H9 (cell line): ENCODE results near the gene TTC7B. TPM values are rescaled to one million over a fixed set of nuclear protein-coding genes. Genes with fewer than 3 reads are reported as not detected.

Experiments
- DNase-seq: peaks from one replicate; pipeline ENCODE4 v3.0.0-alpha.2; 2017
- H2AFZ ChIP-seq: one replicate; pipeline ENCODE4 v1.6.1; 2013; ENCODE audit warnings: mild to moderate bottlenecking, low read length, control low read depth, moderate library complexity
- H2AK5ac ChIP-seq: 2 replicates; pipeline ENCODE4 v1.6.1; 2013; ENCODE audit warnings: low read length, control low read depth, mixed read lengths; ENCODE audit not compliant: insufficient read length
- H2BK120ac ChIP-seq: one replicate; pipeline ENCODE4 v1.6.1; 2013; ENCODE audit warnings: low read depth, mild to moderate bottlenecking, low read length, control low read depth, inconsistent platforms; ENCODE audit not compliant: poor library complexity, severe bottlenecking
- H2BK12ac ChIP-seq: 2 replicates; pipeline ENCODE4 v1.6.1; 2013; ENCODE audit warnings: low read length, control low read depth, mixed read lengths, low read depth; ENCODE audit not compliant: insufficient read length
- H2BK15ac ChIP-seq: 2 replicates; pipeline ENCODE4 v1.6.1; 2013; ENCODE audit warnings: low read depth, low read length, control low read depth
- H2BK20ac ChIP-seq: one replicate; pipeline ENCODE4 v1.6.1; 2013; ENCODE audit warnings: low read depth, mild to moderate bottlenecking, low read length, control low read depth, inconsistent platforms; ENCODE audit not compliant: poor library complexity, severe bottlenecking
- H2BK5ac ChIP-seq: 2 replicates; pipeline ENCODE4 v1.6.1; 2013; ENCODE audit warnings: low read length, control low read depth, mixed read lengths; ENCODE audit not compliant: insufficient read length
- H3K14ac ChIP-seq: 2 replicates; pipeline ENCODE4 v1.6.1; 2013; ENCODE audit warnings: low read length, control low read depth; ENCODE audit not compliant: insufficient read depth
- H3K18ac ChIP-seq: 2 replicates; pipeline ENCODE4 v1.6.1; 2013; ENCODE audit warnings: low read depth, mild to moderate bottlenecking, mixed read lengths, low read length, control low read depth; ENCODE audit not compliant: insufficient read length
- H3K23ac ChIP-seq: 2 replicates; pipeline ENCODE4 v1.6.1; 2013; ENCODE audit warnings: low read length, control low read depth, mixed read lengths, low read depth; ENCODE audit not compliant: insufficient read length
- H3K23me2 ChIP-seq: 2 replicates; pipeline ENCODE4 v1.6.1; 2013; ENCODE audit warnings: low read depth, mild to moderate bottlenecking, mixed read lengths, low read length, control low read depth; ENCODE audit not compliant: insufficient read length, poor library complexity, severe bottlenecking
- H3K27ac ChIP-seq: 2 replicates; pipeline ENCODE4 v1.5.1; 2013; ENCODE audit warnings: low read length, control low read depth, mixed read lengths, low read depth; ENCODE audit not compliant: insufficient read length
- H3K27me3 ChIP-seq: 2 replicates; pipeline ENCODE4 v1.6.1; 2013; ENCODE audit warnings: low read length, control low read depth, inconsistent platforms; ENCODE audit not compliant: insufficient read depth
- H3K4ac ChIP-seq: 2 replicates; pipeline ENCODE4 v1.6.1; 2013; ENCODE audit warnings: low read depth, mild to moderate bottlenecking, control low read depth, inconsistent platforms, low read length, moderate library complexity
- H3K4me1 ChIP-seq: 2 replicates; pipeline ENCODE4 v1.6.1; 2013; ENCODE audit warnings: low read length, control low read depth, inconsistent platforms; ENCODE audit not compliant: insufficient read depth
- H3K4me2 ChIP-seq: 2 replicates; pipeline ENCODE4 v1.6.1; 2013; ENCODE audit warnings: low read length, control low read depth, mixed read lengths; ENCODE audit not compliant: insufficient read length, insufficient read depth
- H3K56ac ChIP-seq: 2 replicates; pipeline ENCODE4 v1.6.1; 2013; ENCODE audit warnings: low read depth, mild to moderate bottlenecking, mixed read lengths, low read length, control low read depth; ENCODE audit not compliant: insufficient read length
- H3K79me1 ChIP-seq: 2 replicates; pipeline ENCODE4 v1.6.1; 2013; ENCODE audit warnings: low read depth, mild to moderate bottlenecking, moderate library complexity, low read length, control low read depth, inconsistent platforms; ENCODE audit not compliant: insufficient read depth, poor library complexity, severe bottlenecking
- H3K79me2 ChIP-seq: 2 replicates; pipeline ENCODE4 v1.6.1; 2013; ENCODE audit warnings: low read length, control low read depth, inconsistent platforms; ENCODE audit not compliant: insufficient read depth
- H3K9ac ChIP-seq: 2 replicates; pipeline ENCODE4 v1.6.1; 2013; ENCODE audit warnings: low read length, control low read depth, mixed read lengths; ENCODE audit not compliant: insufficient read length; ENCODE audit errors: extremely low read depth
- H3K9me3 ChIP-seq: one replicate; pipeline ENCODE4 v1.6.1; 2013; ENCODE audit warnings: low read depth, low read length, inconsistent platforms; ENCODE audit not compliant: control insufficient read depth
- H3T11ph ChIP-seq: one replicate; pipeline ENCODE4 v1.6.1; 2013; ENCODE audit warnings: mild to moderate bottlenecking, low read length, control low read depth, inconsistent platforms
- H4K20me1 ChIP-seq: one replicate; pipeline ENCODE4 v1.6.1; 2013; ENCODE audit not compliant: control insufficient read depth, insufficient read length, insufficient read depth
- H4K5ac ChIP-seq: 2 replicates; pipeline ENCODE4 v1.6.1; 2013; ENCODE audit warnings: low read depth, mild to moderate bottlenecking, mixed read lengths, low read length, control low read depth; ENCODE audit not compliant: insufficient read length
- H4K8ac ChIP-seq: replicated peaks from 2 replicates; pipeline ENCODE4 v1.6.1; 2013; ENCODE audit warnings: low read length, control low read depth, mixed read lengths, low read depth; ENCODE audit not compliant: insufficient read length
- H4K91ac ChIP-seq: 2 replicates; pipeline ENCODE4 v1.6.1; 2013; ENCODE audit warnings: low read depth, mild to moderate bottlenecking, moderate library complexity, mixed read lengths, low read length, control low read depth; ENCODE audit not compliant: insufficient read length
- H3K27ac Mint-ChIP-seq, 3 experiments: 2 replicates in 2 of 3; 3 replicates in 1 of 3; pipeline ENCODE4 v1.8.0; 2020 to 2021; ENCODE audit warnings: mixed read lengths in 3 of 3, mild to moderate bottlenecking in 1 of 3, moderate library complexity in 1 of 3
- H3K27me3 Mint-ChIP-seq: 2 replicates; pipeline ENCODE4 v1.8.0; 2021; ENCODE audit warnings: low read depth, mild to moderate bottlenecking, moderate library complexity, mixed read lengths
- H3K36me3 Mint-ChIP-seq, 3 experiments: 2 replicates in 2 of 3; 3 replicates in 1 of 3; pipeline ENCODE4 v1.8.0; 2020 to 2021; ENCODE audit warnings: low read depth in 3 of 3, mixed read lengths in 3 of 3; ENCODE audit not compliant: insufficient read depth in 1 of 3
- H3K4me1 Mint-ChIP-seq, 2 experiments: 2 replicates each; pipeline ENCODE4 v1.8.0; 2020; ENCODE audit warnings: mixed read lengths in 2 of 2
- H3K4me3 Mint-ChIP-seq, 2 experiments: 2 replicates in 1 of 2; 3 replicates in 1 of 2; pipeline ENCODE4 v1.8.0; 2020 to 2021; ENCODE audit warnings: mild to moderate bottlenecking in 2 of 2, mixed read lengths in 2 of 2, moderate library complexity in 1 of 2
- H3K9me3 Mint-ChIP-seq, 2 experiments: 2 replicates in 1 of 2; 3 replicates in 1 of 2; pipeline ENCODE4 v1.8.0; 2020; ENCODE audit warnings: mild to moderate bottlenecking in 2 of 2, mixed read lengths in 2 of 2, moderate library complexity in 1 of 2
- WGBS: extraction: QIAGEN DNeasy Blood & Tissue Kit; methylation state at CpG from one replicate; pipeline ENCODE4 v1.1.7; 2013; ENCODE audit warnings: missing lambda C conversion rate, low lambda C conversion rate, mixed read lengths; ENCODE audit not compliant: insufficient read length; ENCODE audit errors: extremely low coverage; 5-methylcytosine and 5-hydroxymethylcytosine counted together
- total RNA-seq: library from RNA; stranded (reverse); gene quantifications from 2 replicates; pipeline ENCODE4 v1.2.1, GENCODE V29; 2021
- TF ChIP-seq, protein P1 (sequence below): fragments of 200-600 bp; sonication (generic); conservative IDR thresholded peaks from 3 replicates; pipeline ENCODE4 v1.8.0; 2021; ENCODE audit warnings: antibody characterized with exemption, mild to moderate bottlenecking

Gene TTC7B
- total RNA-seq, 1 experiment from 2014 or later, result 33.7 TPM

DNA sequence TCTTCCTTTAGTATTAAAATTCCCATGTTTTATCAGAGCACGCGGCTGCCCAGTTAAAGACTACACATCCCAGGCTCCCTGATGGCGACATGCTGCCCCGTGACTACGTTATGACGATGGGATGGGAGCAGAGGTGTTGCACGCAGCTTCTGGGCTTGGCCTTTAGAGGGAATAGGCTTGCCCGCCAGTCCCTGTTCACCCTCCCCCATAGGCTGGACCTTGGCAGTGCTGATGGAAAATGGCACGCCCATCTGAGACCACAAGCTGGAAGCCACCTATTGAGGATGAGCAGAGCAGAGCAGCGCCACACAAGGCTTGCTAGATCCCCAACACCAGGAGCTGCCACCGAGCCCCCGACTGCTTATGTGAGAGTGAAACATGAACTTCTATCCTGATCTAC lies 24.7 kb downstream of the TTC7B start:
- no peaks in the 10 kb centered on the region for H3K79me1 ChIP-seq
- H2BK20ac ChIP-seq, result no peak overlapping the region
- H2AK5ac ChIP-seq, result no peak overlapping the region
- H3K18ac ChIP-seq, result no peak overlapping the region
- H3K4me1 ChIP-seq, result no peaks in the 10 kb centered on the region; the same call in 1 of the 2 replicates
- H3K27me3 Mint-ChIP-seq, result no peaks in the 10 kb centered on the region
- no peaks in the 10 kb centered on the region for H3K23me2 ChIP-seq
- H2BK120ac ChIP-seq, result no peak overlapping the region
- H3K4me1 Mint-ChIP-seq, result peaks cover 10 to 16% of the 10 kb centered on the region in 2 experiments
- no peak overlapping the region for H3K56ac ChIP-seq
- H3K9ac ChIP-seq, result no peak overlapping the region
- no peak overlapping the region for H3K4ac ChIP-seq
- no peak overlapping the region for H3K4me2 ChIP-seq
- no peak overlapping the region for H4K5ac ChIP-seq
- H3T11ph ChIP-seq, result no peak overlapping the region
- H2BK15ac ChIP-seq, result no peak overlapping the region
- H3K14ac ChIP-seq, result no peak overlapping the region
- no peaks in the 10 kb centered on the region for H3K27me3 ChIP-seq
- H3K9me3 ChIP-seq, result no peaks in the 10 kb centered on the region
- no peak overlapping the region; a peak in 1 of 7 replicates for H3K27ac Mint-ChIP-seq
- H4K8ac ChIP-seq, result no peak overlapping the region
- H3K4me3 Mint-ChIP-seq, result no peak overlapping the region
- no peaks in the 10 kb centered on the region for H3K9me3 Mint-ChIP-seq
- DNase-seq, result no peak
- no peak overlapping the region for H3K27ac ChIP-seq
- H4K20me1 ChIP-seq, result no peaks in the 10 kb centered on the region
- H2BK5ac ChIP-seq, result no peak overlapping the region
- H3K79me2 ChIP-seq, result no peaks in the 10 kb centered on the region
- no peak overlapping the region for H3K23ac ChIP-seq
- no peak overlapping the region for H2AFZ ChIP-seq
- H3K36me3 Mint-ChIP-seq, result no peaks in the 10 kb centered on the region
- no CpG with 5 or more reads among the region's 12 CpGs for WGBS
- TF ChIP-seq, protein P1, sequence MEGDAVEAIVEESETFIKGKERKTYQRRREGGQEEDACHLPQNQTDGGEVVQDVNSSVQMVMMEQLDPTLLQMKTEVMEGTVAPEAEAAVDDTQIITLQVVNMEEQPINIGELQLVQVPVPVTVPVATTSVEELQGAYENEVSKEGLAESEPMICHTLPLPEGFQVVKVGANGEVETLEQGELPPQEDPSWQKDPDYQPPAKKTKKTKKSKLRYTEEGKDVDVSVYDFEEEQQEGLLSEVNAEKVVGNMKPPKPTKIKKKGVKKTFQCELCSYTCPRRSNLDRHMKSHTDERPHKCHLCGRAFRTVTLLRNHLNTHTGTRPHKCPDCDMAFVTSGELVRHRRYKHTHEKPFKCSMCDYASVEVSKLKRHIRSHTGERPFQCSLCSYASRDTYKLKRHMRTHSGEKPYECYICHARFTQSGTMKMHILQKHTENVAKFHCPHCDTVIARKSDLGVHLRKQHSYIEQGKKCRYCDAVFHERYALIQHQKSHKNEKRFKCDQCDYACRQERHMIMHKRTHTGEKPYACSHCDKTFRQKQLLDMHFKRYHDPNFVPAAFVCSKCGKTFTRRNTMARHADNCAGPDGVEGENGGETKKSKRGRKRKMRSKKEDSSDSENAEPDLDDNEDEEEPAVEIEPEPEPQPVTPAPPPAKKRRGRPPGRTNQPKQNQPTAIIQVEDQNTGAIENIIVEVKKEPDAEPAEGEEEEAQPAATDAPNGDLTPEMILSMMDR, result no peak
- no peak overlapping the region for H4K91ac ChIP-seq
- no peak overlapping the region for H2BK12ac ChIP-seq
